ENCODE measurements around the gene PITX2. TPM values are rescaled to one million over a fixed set of nuclear protein-coding genes. Genes with fewer than 3 reads are reported as not detected.

PITX2 gene
- total RNA-seq, 1 experiment from 2014 or later = 13.5 TPM

- peak; percentile 77 for DNase-seq (ENCODE audit: low spot score)
Measured at GRCh38 chr4:110636680-110637407, 14.0 kb upstream of the PITX2 start.

GRCh38 chr4:110636171-110636679 lies 13.3 kb upstream of the PITX2 start:
- peak; percentile 39 for DNase-seq (ENCODE audit: low spot score)

DNA sequence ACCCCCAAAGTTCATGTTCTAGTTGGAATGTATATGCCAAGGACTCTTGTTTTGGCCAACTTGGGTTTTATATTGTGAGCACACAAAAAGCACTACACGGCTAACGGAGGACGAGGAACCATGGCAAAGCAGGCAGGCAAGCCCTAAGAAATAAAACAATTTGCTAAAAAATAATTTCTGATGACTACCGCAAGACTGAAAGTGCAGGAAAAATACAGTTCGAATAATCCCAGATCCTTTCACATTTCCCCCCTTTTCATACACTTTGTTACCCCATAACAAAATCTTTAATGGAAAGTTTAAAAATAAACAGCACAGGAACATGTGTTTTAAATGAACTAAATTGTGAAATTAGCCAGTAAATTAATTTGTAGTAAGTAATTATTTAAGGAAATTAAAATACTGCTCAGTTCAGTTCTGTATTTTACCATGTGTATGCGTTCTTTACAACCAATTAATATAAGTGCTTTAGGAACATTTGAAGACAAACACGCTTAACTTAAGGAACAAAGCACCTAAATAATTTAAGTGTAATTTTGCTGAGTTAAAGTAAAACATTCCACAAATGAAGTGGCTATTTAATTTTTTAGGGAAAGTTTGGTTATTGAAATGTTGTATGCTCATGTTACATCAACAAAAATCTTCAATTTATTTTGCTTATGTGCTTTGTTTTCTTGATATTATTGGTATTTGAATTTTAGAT lies 12.4 kb upstream of the PITX2 start:
- no peak for DNase-seq (ENCODE audit: low spot score)

- no peak for DNase-seq (ENCODE audit: low spot score)
Measured at GRCh38 chr4:110634350-110635162, 11.7 kb upstream of the PITX2 start.

- DNase-seq (ENCODE audit: low spot score) = no peak
Measured at GRCh38 chr4:110633358-110634341, 10.8 kb upstream of the PITX2 start.

- DNase-seq (ENCODE audit: low spot score) = no peak
Measured at GRCh38 chr4:110632506-110633357, 9.9 kb upstream of the PITX2 start.

GRCh38 chr4:110631584-110632505 lies 9.0 kb upstream of the PITX2 start:
- no peak for DNase-seq (ENCODE audit: low spot score)

GRCh38 chr4:110630688-110631402 lies 8.0 kb upstream of the PITX2 start:
- DNase-seq (ENCODE audit: low spot score) = no peak

- no peak for DNase-seq (ENCODE audit: low spot score)
Measured at GRCh38 chr4:110629780-110630687, 7.2 kb upstream of the PITX2 start.

DNA sequence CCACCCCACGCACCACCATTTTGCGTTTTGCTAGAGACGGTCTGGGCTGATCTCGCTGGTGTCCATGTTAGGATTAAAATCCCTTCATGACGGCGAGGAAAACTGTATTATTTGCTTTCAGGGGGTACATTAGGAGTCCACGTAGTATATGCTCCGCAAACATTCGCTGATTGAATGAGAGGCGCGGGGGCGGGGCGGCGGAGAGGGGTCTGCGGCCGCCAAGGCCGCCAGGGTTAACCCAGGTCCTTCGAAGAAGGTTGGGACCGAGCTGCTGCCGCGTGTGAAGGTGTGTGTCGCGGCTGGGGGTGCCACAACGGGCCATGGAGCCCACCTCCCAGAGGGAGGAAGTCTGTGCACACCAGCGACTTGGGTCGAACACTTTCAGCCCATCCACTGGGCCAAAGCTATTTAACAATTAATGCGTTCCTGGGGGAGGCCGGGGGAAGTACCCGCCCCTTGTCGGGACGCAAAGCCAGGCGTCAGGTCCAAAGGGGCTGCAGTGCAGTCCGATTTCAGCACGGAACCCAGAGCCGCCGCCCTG lies 6.4 kb upstream of the PITX2 start:
- DNase-seq (ENCODE audit: low spot score) = no peak

- no peak for DNase-seq (ENCODE audit: low spot score)
Measured at GRCh38 chr4:110628663-110629213, 5.9 kb upstream of the PITX2 start.

- DNase-seq (ENCODE audit: low spot score) = no peak
Measured at GRCh38 chr4:110627977-110628662, 5.2 kb upstream of the PITX2 start.

- no peak for DNase-seq (ENCODE audit: low spot score)
Measured at GRCh38 chr4:110626532-110627153, 3.8 kb upstream of the PITX2 start.

DNA sequence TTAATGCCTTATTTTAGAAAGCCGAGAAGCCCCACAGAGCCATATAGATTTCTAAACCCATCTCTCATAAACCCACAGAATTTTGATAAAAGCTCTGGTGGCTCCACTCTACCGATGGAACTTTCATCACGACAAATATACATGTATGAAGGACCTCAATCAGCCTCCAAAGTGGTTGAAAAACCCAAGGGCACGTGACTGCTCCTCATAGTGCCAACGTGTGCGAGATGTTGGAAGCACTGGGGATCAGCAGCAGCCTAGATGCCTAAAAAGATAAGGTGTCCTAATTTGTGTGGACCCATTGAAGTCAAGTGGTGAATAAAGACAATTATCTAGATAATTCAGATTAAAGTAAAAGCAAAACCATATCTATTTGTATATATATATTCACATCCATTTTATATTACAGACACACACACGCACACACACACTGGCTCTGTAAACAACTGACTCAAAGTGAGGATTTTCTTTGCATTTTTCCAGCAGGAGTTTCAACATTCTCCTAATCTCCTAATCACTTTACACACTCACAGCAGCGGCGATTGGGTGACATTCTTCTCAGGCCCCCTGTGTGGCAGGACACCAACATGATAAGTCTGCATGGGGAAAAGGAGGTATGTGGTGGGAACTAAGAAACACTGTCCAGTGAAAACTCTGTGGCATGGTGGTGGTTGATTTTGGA lies 2.8 kb upstream of the PITX2 start:
- DNase-seq (ENCODE audit: low spot score) = no peak

DNA sequence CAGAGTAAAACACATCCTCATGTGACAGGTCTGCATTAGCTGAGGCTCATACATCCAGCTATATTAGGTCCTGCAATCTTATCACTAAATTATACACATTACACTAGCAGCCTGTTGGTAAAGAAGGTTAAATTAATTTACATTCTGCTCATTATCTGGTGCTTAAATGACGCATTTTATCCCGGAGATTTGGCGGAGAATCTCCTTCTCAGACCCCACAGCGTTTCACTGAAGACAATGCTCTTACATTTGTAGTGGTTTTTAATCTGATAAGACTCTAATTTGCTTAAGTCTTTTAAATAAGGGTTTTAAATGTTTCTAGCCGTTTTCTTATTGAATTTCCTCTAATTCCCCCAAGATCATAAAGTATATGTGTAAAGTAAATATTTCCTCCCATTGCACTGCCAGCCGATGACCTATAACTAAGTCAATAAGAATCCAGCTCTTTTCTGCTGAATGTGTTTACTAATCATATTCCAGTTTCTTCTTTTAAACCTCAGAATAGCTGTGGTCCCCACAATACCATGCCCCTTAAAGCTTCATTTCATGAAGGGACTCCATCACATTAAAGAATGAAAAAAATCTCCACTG lies 2.1 kb upstream of the PITX2 start:
- no peak for DNase-seq (ENCODE audit: low spot score)
